ENCODE results near the gene FUCA2. TPM values are rescaled to one million over a fixed set of nuclear protein-coding genes. Genes with fewer than 3 reads are reported as not detected.
"Not testable (repeated sequence)": the region's sequence is repeated elsewhere in the genome, so short reads cannot be mapped to it uniquely, and the experiment has no call there.

FUCA2 gene
- total RNA-seq, 1 donor from 2014 or later: 54.8 TPM

- no peak overlapping the region for H3K4me3 ChIP-seq (ENCODE audit: low read depth, low read length)
- no peak for DNase-seq (ENCODE audit: low read depth)
Measured at GRCh38 chr6:143486752-143487151, 24.8 kb downstream of the FUCA2 start.

GRCh38 chr6:143485967-143486366 lies 25.6 kb downstream of the FUCA2 start:
- DNase-seq (ENCODE audit: low read depth): no peak
- TF ChIP-seq CTCF (conservative IDR thresholded peaks at IDR 0.05; ENCODE audit: low read depth, low read length): no peak
- H3K4me3 ChIP-seq (ENCODE audit: low read depth, low read length): no peak overlapping the region

More at GRCh38 chr6:143486752-143487151, 24.8 kb downstream of the FUCA2 start:
- no peak for TF ChIP-seq CTCF (conservative IDR thresholded peaks at IDR 0.05; ENCODE audit: low read depth, low read length)

GRCh38 chr6:143482593-143482992 lies 28.9 kb downstream of the FUCA2 start:
- DNase-seq (ENCODE audit: low read depth): no peak
- no peak overlapping the region for H3K4me3 ChIP-seq (ENCODE audit: low read depth, low read length)
- no peak for TF ChIP-seq CTCF (conservative IDR thresholded peaks at IDR 0.05; ENCODE audit: low read depth, low read length)

DNA sequence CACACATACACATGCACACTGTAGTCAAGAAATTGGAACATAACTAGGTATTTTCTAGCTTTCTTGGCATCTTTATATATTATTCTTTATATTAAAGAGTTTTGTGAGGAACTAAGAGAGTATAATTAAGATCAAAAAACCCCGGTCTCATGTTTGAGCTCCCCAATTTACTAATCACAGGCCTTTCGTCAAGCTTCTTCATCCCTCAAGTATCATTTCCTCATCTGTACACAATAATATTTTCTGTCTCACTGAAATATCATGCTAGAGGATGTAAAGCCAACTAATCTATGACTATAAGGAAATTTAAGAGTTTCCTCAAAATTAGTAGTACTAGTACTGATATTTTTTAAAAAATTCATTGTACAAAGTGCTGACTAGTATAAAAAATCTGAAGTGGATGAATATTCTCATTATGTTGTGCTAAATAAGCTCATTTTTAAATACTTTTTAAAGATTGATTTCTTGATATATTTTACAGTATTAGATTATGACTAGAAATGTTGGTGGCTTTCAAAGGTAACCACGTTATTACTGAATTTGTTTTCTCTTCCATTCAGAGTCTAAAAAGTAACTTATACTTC lies 32.9 kb downstream of the FUCA2 start:
- no peak for TF ChIP-seq CTCF (conservative IDR thresholded peaks at IDR 0.05; ENCODE audit: low read depth, low read length)
- DNase-seq (ENCODE audit: low read depth): no peak
- no peak overlapping the region for H3K4me3 ChIP-seq (ENCODE audit: low read depth, low read length)

- DNase-seq (ENCODE audit: low read depth): no peak
- TF ChIP-seq CTCF (conservative IDR thresholded peaks at IDR 0.05; ENCODE audit: low read depth, low read length): no peak
Measured at GRCh38 chr6:143476545-143476944, 35.0 kb downstream of the FUCA2 start.

DNA sequence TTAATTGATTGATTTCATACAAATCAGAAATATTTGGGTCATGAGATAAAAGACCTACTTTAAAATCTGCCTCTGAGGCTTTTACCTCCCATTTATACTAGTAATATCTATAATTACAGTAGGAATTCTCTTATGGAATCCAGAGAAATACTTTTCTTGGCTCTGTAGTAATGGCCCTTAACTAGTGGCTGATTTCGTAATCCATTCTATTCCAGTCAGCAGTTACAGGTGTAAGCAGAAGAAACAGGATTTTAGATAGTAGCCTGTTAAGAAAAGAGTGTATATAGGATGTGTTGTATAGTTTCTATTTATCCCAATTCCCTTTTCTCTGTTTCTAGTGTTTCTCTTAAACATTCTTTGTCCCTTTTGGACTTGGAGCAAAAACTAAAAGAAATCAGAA lies 39.7 kb downstream of the FUCA2 start:
- no peak overlapping the region for H3K4me3 ChIP-seq (ENCODE audit: low read depth, low read length)
- no peak for DNase-seq (ENCODE audit: low read depth)
- no peak for TF ChIP-seq CTCF (conservative IDR thresholded peaks at IDR 0.05; ENCODE audit: low read depth, low read length)

More at GRCh38 chr6:143476545-143476944, 35.0 kb downstream of the FUCA2 start:
- H3K4me3 ChIP-seq (ENCODE audit: low read depth, low read length): no peak overlapping the region

DNA sequence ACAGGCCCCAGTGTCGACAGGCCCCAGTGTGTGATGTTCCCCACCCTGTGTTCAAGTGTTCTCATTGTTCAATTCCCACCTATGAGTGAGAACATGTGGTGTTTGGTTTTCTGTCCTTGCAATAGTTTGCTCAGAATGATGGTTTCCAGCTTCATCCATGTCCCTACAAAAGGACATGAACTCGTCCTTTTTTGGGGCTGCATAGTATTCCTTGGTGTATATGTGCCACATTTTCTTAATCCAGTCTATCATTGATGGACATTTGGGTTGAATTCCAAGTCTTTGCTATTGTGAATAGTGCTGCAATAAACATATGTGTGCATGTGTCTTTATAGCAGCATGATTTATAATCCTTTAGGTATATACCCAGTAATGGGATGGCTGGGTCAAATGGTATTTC lies 42.7 kb downstream of the FUCA2 start:
- not testable (repeated sequence) for DNase-seq (ENCODE audit: low read depth); H3K4me3 ChIP-seq (ENCODE audit: low read depth, low read length)

Measured in epithelial cell of proximal tubule (primary cell).